ENCODE data around the gene PLAAT4. TPM values are rescaled to one million over a fixed set of nuclear protein-coding genes. Genes with fewer than 3 reads are reported as not detected.

The PLAAT4 gene
- total and polyA plus RNA-seq, 10 of the 15 experiments (the other 5 are each of a cell fraction or from before 2014, with no cell fraction given): 6.0 to 34.3 (median 12.4) TPM

- Histone ChIP-seq H3K27me3 (replicated peaks in 1 of 2; ENCODE audit: control insufficient read depth in 2 of 2, insufficient read depth in 2 of 2, low read length in 1 of 2) (no peaks in the 10 kb centered on the region), H4K20me1 (ENCODE audit: control insufficient read depth, insufficient read depth) (no peaks in the 10 kb centered on the region), H3K4me1 (ENCODE audit: control insufficient read depth, insufficient read depth, low read length) (peaks cover 31% of the 10 kb centered on the region), H3K36me3 (ENCODE audit: control insufficient read depth in 2 of 2, insufficient read depth in 2 of 2, low read length in 1 of 2) (no peaks in the 10 kb centered on the region), H3K4me2 (ENCODE audit: control insufficient read depth, insufficient read depth) (no peak overlapping the region), H2AFZ (ENCODE audit: control insufficient read depth, low read depth, low read length) (no peak overlapping the region), H3K27ac (ENCODE audit: control insufficient read depth, insufficient read depth) (no peak overlapping the region), H3K4me3 (no peak overlapping the region), H3K9ac (ENCODE audit: control insufficient read depth, insufficient read depth, low read length) (no peak overlapping the region), H3K79me2 (ENCODE audit: control insufficient read depth, insufficient read depth, low read length) (no peaks in the 10 kb centered on the region), H3K9me3 (replicated peaks; ENCODE audit: control insufficient read depth, insufficient read depth, low read length) (no peaks in the 10 kb centered on the region)
- FAIRE-seq (no peak), DNase-seq (ENCODE audit: low read depth, low spot score) (no peak), ATAC-seq (no peak)
- WGBS (ENCODE audit: insufficient coverage, insufficient replicate concordance, low lambda C conversion rate, missing lambda C conversion rate): 100% methylated on average over 2 of the region's 2 CpGs
- SMC1A ChIA-PET (ENCODE audit: uncharacterized antibody, unreplicated experiment): interaction anchor here (0.8 to 2.2 kb wide), 3 partner anchors 17 to 53 kb away, joined by 3 to 6 read pairs (median 3); no protein-coding TSS in a partner anchor
- in situ Hi-C loops (cut with MboI): no loop called here
- POLR2A ChIA-PET: no interaction called here
- no TSS peak for BruUV-seq (replicated peaks)
- intact Hi-C loops (cut with micrococcal nuclease; ENCODE audit: unreplicated experiment): no loop called here
- CTCF ChIA-PET: interaction anchor here (0.8 to 3.2 kb wide), 4 partner anchors 25 to 131 kb away, joined by 3 to 9 read pairs (median 5); no protein-coding TSS in a partner anchor
- no peak for TF ChIP-seq SMARCA5 (IDR thresholded peaks at IDR 0.05)
- no peak for TF ChIP-seq SMC3 (IDR thresholded peaks at IDR 0.05; ENCODE audit: borderline replicate concordance, low read length)
- TF ChIP-seq, protein P1, sequence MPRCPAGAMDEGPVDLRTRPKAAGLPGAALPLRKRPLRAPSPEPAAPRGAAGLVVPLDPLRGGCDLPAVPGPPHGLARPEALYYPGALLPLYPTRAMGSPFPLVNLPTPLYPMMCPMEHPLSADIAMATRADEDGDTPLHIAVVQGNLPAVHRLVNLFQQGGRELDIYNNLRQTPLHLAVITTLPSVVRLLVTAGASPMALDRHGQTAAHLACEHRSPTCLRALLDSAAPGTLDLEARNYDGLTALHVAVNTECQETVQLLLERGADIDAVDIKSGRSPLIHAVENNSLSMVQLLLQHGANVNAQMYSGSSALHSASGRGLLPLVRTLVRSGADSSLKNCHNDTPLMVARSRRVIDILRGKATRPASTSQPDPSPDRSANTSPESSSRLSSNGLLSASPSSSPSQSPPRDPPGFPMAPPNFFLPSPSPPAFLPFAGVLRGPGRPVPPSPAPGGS (IDR thresholded peaks at IDR 0.05; ENCODE audit: borderline replicate concordance, insufficient read depth, low read depth, low read length, poor library complexity, severe bottlenecking): no peak
- no peak for TF ChIP-seq MYB (IDR thresholded peaks at IDR 0.05; ENCODE audit: borderline replicate concordance, low read depth, low read length)
- no peak for TF ChIP-seq KLF5 (IDR thresholded peaks at IDR 0.05; ENCODE audit: partially characterized antibody)
- no peak for TF ChIP-seq FOXK2 (IDR thresholded peaks at IDR 0.05)
- TF ChIP-seq, protein P2, sequence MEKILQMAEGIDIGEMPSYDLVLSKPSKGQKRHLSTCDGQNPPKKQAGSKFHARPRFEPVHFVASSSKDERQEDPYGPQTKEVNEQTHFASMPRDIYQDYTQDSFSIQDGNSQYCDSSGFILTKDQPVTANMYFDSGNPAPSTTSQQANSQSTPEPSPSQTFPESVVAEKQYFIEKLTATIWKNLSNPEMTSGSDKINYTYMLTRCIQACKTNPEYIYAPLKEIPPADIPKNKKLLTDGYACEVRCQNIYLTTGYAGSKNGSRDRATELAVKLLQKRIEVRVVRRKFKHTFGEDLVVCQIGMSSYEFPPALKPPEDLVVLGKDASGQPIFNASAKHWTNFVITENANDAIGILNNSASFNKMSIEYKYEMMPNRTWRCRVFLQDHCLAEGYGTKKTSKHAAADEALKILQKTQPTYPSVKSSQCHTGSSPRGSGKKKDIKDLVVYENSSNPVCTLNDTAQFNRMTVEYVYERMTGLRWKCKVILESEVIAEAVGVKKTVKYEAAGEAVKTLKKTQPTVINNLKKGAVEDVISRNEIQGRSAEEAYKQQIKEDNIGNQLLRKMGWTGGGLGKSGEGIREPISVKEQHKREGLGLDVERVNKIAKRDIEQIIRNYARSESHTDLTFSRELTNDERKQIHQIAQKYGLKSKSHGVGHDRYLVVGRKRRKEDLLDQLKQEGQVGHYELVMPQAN (conservative IDR thresholded peaks at IDR 0.05): no peak
- no peak for TF ChIP-seq JUNB (IDR thresholded peaks at IDR 0.05)
- no peak for TF ChIP-seq CBFB (IDR thresholded peaks at IDR 0.05; ENCODE audit: low read depth)
- no peak for TF ChIP-seq PAX8 (IDR thresholded peaks at IDR 0.05)
- TF ChIP-seq IRF5 (IDR thresholded peaks at IDR 0.05; ENCODE audit: borderline replicate concordance): no peak
- RAD21 ChIA-PET (ENCODE audit: unreplicated experiment): interaction anchor here (1.0 to 2.2 kb wide), 2 partner anchors 31 to 35 kb away, joined by 3 to 7 read pairs; partner anchors contain the start of gene PLAAT2
Observed at GRCh38 chr11:63532117-63532516, 4.5 kb upstream of the PLAAT4 start.
